Cerebellar nuclear complex (tissue), 1 donor: Measurements from ENCODE around the gene UBE3B.

Experiments used
- DNase-seq, 2 experiments: peaks; one replicate each; lab custom pipeline; 2025; lab: John Stamatoyannopoulos, UW

The UBE3B gene

DNA sequence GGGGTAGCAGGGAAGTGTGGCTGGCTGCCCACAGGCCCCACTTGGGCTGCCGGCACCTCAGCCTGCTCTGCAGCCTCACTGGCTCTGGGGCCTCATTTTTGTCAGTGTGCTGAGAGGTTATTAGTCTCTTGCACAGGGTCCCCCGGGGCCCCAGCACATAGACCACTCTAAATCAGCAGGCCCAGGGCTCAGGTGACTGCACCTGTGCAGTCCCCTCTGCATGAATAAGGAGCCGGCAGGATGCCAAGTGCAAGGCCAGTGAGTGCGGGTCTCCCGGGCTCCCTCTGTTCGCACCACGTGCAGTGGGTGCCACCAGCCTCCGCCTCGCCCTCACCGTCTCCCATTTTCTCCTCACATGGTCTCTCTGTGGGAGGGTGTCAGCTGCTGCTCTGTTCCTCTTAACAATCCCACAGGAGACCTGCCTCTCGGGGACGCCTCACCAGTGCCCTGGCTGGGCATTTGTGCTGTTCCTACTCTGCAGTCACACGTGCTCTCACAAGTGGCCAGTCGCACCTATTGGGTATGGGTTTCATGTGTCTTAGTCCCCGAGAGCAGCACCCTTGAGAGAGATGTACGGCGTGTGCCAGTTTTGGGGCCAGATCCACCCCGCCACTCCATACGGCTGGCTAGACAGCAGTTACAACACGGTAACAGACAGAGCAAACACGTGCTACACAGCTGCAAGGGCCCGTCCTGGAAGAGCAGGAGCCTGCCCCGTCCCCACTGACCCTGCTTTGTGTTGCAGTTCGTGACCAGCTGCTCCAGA is 55.5 kb downstream of the UBE3B start:
- DNase-seq, result no peak

DNA sequence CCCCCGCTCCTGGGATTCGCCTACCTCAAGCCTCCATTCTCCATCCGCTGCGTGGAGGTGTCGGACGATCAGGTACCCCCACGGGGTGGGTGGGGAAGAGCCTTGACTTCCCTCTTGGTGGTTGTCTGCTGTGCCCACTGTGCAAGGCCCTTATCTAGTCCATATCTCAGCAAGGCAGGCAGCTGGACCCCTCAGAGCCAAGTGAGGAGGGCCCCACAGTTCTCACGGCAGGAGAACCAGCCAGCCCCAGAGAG is 56.0 kb downstream of the UBE3B start:
- DNase-seq, result no peak

DNA sequence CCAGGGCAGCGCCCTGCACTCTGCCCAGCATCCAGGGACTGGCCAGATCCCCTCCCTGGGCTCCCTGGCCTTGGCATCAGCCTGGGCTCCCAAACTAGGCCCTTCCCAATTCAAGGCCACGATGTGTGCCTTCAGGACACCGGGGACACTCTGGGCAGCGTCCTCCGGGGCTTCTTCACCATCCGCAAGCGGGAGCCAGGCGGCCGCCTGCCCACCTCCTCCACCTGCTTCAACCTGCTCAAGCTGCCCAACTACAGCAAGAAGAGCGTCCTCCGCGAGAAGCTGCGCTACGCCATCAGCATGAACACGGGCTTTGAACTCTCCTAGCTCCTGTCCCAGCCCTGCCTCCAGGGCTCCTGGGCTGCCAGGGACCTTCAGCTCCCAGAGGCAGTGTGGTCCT is 57.0 kb downstream of the UBE3B start:
- no peak for DNase-seq

DNA sequence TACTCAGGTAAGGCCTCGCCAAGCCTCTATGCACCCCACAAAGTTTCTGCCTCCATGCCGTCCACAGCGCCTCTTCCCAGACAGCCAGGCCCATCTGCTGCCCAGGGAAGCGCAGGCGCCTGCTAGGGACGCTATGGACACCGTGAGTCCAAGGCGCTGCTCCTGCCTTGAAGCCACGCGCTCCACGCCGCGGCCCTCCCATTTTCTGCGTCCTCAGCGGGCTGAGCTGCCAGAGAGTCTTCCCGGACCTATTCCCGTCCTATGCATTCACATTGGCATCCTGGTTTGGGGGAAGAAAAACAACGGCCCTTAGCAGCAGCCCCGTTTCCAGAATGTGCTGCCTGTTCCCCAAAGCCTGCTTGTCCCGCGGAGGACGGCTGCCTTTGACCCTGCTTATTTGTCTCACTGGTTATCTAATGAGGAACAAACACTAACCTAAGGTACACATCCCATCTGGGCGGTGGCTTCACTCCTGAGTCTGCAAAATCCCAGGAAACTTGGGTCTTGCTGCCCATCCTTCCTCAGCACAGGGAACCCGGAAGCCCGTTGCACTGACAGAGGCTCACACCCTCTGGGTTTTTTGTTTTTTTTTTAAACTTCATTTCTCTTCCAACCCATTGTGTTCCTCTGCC is 57.9 kb downstream of the UBE3B start:
- no peak for DNase-seq

DNA sequence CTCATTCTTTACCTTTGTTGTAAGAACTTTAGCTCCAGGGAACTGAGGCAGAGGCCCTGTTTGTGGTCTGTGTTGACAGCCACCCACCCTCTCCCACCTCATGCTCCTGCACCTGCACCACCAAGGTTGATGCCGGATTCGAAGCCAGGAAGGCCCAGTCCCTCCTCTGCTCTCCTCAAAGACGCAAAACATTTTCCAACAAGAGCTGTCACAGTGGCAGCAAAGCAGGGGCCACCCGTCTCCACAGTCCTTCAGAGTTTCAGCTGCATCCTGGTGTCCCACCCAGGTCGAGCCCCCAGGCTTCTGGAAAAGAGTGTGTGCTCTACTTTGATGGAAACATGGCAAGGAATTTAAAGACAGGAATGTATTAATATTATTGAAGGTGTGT is 58.4 kb downstream of the UBE3B start:
- no peak for DNase-seq

DNA sequence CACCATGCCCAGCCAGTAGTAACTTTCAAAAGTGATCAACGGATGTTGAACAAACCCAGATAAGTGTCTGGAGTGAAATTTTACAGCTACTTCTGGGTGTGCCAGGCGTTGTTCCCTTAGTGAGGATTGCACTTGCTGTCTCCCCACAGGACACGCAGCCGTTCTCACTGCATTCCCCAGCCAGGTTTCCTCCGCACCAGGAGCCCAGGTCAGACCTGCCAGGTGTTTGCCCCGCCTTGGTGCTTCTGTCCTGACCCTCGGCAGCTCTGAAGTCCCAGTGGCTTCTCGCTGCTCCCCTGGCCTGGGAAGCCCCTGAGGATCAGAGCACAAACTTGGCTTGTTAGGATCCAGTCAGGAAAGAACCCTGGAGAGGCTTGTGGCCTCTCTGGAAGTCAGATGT is 59.7 kb downstream of the UBE3B start:
- DNase-seq, result no peak

DNA sequence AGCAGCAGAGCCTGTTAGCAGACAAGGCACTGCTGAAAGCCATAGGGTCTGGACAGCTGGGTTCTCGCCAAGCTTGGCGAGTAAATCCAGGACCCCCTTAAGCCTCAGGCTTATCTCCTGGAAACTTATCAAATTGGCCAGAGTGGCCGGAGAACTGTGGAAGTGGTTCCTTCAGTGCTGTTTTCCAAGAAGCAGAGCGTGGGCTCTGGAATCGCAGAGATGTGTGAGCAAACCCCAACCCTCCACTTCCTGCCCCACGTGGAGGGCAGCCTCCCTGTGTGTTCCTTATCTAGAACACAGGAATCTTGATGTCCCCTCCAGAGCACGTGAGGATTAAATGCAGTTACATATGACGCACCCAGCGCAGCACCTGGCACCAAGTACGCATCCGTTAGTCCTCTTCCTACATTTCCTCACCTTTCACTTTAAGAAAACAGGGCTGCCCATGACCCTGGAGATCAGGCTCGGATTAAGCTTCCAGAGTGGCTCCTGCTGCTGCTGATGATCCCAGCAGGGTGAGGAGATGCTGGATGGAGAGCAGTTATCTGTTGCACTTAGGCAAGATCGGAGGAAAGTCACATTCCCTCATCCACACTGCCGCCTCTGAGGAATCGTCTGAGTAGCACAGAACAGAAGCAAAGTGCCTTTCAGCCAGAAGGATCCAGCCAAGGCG is 60.9 kb downstream of the UBE3B start:
- no peak for DNase-seq

DNA sequence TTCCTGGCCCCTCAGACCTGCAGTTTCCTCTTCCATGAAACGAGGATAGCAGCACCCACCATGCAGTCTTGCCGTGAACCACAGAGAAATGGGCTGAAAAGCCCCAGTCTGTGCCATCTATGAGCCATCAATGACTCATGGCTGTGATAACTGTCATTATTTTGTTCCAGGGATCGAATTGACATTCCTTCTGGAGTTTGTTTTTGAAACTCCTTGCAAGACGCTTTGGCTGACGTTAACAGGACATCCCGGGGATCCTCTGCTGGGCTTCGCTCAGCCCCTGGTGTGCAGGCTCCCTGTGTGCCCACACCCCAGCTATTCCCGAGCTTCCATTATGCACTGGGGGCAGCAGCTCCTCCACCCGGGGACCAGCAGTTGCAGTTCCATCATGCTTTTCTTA is 62.1 kb downstream of the UBE3B start:
- DNase-seq, result no peak

DNA sequence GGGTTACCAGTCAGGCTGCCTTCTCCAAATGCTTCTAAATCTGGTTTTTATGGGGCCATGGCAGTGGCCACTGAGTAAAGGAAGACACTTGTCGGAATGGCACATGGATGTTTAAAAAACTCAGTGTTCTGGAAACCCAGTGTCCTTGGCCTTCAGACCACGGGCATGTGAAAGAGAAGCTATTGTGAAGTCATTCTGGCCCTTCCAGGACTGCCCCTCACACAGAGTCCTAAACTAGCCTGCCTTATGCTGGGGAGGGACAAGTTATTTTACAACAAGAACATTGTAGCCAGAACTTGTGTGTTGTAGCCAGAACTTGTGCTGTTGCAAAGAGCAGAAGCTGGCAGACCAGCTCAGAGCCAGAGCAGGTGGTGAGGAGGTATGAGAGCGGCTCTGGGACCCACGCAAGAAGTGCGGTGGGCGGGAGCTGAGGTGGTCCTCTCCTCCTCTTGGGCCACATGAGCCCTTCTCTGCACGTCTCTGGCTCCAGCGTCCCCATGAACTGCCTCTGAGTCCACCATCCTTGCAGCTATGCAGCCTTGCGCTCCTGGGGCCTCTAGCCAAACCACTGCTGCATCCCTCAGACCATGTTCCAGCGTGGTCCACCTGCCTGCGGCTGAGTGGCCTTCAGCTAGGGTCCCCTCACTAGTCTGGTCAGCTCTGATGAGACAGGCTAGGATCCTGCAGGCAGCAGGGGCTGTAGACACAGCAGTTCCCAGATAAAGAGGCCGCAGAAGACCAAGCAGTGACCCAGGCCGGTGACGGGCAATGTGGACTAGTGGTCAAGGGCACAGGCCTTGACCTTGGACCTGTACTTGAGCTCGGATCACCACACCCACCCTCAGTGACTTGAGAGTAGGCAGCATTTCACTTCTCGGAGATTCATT is 63.3 kb downstream of the UBE3B start:
- DNase-seq, result no peak

DNA sequence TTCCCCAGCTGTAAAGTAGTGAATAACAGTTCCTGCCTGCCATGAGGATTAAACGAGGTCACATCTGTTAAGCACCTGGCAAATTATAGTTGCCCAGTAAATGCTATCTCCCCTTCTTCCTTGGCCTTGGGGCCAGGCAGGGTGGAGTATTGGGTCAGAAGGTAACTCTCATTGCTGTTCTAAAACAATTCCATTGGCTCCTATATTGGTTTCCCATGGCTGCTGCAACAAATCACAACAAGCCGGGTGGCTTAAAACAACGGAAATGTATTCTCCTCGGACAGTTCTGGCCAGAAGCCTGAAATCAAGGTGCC is 63.9 kb downstream of the UBE3B start:
- no peak for DNase-seq

DNA sequence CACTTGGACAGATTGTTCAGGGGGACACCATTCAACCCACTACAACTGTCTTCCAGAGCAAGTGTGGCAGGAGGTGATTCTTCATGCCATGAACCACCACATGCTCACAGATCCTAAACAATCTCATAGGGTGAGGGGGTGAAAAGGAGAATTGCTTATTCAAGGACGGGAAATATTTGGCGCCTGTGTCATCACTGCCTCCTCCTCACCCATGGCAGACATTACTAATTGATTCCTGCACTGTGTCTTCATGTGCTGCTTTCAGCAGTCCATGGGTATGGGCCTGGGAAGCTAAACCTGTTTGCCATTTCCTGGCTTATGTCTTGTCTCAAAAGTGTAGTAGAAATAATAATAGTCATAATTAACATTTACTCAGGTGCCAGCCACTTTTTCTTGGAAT is 64.6 kb downstream of the UBE3B start:
- no peak for DNase-seq

DNA sequence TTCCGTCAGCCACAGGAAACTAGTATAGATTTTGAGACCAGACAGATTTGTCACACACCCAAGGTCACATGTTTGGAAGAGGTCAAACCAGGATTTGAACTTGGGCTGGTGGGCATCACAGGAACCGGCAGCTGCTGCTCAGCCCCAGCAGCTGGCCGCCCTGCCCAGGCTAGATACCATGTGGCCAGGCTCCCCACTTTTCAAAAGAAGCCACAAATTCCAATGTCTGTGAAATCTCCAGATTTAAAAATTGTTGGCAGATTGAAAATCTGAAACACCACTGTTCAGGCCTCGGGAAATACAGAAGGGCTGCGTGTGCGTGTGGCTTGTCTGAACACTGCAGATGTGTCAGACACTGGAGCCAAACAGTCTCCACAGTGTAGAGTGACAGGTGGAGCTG is 65.4 kb downstream of the UBE3B start:
- DNase-seq, result no peak

DNA sequence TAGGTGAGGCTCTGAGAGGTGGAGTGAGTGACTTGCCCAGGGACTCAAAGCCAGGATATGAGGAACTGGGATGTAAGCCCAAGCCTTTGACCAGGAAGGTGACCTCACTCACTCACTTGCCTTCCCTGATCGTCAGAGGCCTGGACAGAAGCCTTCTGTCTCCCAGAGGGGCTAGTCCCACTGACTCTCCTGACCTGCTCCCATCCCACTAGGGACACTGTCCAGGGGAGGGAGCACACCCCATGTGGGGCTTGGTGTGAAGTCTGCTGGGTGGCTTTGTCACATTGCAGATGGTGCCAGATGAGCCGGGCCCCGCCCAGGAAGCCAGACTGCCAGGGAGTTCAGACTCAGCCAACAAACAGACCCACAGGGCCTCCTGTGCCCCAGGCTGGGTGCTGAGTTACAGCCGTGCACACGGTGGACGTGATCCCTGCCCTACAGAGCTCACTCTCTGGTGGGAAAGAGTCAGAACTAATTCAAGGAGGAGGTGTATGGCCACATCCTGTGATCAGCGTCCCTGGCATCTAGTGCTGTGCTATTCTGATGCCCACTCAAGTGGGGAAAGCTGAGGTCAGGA is 67.6 kb downstream of the UBE3B start:
- no peak for DNase-seq

DNA sequence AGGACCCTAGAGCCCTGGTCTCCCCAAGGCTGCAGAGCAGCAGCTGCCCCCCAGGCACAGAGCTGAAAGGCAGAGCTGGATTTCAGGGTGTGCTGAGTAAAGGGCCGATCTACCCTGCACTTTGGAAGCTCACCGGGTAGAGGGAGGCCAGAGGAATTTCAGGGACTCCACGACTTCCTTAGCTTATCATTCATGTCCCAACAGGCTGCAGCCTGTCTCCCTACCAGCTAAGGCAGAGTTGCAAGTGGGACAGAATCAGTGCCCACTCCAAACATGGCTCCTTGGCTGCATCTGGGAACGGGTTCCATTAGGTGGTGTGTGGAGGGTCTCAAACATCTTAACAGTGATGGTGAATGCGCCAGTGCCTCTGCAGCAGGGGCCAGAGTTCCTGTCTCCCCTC is 68.4 kb downstream of the UBE3B start:
- no peak for DNase-seq

DNA sequence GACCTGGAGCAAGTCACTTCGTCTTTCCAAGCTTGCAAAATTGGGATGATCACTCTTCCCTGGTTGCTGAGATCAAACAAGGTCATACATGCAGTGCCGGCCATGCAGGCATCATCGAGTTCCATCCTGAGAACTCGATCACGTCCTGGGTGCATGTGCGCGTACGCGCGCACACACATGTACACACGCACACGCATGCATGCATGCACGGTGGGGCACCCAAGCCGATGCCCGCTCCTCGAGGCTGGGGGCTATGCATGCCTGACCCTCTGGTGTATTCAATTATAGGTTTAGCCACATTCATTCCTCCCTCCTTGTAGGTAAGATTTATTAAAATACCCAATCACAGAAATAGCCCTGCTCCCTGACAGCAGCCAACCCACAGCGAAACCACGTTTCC is 69.9 kb downstream of the UBE3B start:
- no peak for DNase-seq

DNA sequence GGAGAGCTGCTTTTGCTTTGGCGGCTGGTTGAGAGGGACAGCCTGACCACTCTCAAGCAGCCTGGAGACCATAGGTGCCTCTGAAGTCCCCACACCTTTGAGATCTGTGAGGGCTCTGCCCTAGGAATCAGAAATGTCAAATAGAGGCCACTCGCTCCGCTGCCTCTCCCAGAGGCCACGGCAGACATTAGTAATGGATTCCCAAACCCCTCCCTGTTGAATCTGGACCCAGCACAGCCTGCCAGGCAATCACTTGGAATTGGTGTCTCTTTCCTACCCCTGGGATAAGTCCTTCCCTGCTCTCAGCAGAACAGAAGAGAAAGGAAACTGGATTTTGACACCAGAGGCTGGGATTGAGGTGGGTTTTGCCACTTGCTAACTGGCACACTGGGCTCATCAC is 70.8 kb downstream of the UBE3B start:
- DNase-seq, result no peak

DNA sequence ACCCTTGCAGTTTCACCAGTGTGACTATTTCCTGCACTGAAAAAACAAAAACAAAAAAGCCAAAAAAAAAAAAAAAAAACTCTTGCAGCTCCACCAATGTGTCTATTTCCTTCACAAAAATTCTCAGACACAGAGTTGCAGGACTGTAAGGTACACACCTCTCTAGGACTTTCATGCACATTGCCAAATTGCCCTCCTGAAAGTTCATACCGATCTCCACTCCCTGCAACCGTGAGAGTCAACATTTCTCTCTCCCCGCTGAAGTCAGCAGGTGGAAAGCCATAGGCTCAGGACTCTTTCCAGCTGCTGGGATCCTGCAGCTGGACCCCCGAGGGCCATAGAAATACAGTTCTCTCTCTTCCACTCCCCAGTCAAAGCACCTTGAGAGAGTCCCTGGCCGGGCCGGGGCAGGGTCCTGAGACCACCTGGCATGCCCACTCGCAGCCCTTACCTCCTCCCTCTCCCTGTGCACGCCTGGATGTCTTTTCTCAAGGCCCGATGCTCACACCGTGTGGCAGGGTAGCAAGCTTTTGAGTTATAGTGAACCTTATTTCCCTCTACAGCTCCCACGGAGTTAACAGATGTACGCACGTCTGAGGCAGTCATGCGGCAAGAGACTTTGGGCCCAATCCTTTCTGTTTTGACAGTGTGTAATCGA is 72.3 kb downstream of the UBE3B start:
- DNase-seq, result no peak

DNA sequence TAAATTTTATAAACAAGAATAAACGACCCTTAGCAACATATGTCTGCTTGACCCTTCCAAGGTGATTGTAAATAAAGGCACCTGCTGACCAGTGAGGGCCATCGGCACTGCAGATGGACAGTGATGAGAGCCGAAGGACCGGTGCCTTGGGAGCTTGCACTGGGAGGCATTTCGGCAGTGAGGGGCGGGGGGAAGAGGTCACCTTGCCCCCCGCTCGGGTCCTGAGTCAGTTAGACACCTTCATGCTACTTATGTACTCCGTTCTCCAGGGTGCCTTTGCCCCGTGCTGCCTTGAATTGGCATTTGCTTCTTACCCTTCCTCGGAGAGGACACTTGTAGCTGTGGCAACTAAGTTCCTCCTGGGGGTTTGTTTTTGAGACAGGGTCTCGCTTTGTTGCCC is 72.8 kb downstream of the UBE3B start:
- no peak for DNase-seq

DNA sequence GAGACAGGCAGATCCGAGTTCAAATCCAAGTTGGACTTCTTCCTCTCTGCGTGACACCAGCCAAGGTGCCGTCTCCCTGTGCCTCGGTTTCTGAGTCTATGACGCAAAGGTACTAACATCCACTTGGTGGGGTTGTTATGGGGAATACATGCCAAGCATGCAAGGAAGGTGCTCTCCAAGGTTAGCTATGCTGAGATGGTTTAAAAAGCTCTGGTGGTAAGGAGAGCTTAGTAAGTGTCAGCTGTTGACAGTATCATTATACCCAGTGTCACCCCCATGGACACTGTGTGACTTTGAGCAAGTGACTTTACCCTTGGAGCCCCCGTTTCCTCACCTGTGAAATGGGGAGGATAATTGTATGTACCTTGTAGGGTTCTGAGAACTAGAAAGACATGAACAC is 73.7 kb downstream of the UBE3B start:
- no peak for DNase-seq

DNA sequence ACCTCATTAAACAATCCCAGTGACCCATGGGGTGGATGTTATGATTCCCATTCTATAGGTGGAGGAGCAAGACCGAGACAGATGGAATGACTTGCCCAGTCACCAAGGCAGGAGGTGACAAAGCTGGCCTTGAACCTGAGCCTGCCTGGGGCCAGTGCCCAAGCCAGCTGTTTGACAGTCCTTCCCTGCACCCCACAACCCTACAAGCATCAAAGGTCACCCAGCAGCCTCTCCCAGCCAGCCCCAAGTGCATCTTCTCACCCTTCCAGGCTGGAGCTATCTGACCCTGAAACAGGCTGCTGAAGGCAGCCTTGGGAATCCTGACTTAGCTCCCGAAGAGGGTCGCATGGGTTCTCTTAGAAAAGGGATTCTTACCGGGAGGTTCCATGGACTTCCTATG is 75.5 kb downstream of the UBE3B start:
- DNase-seq, result no peak

DNA sequence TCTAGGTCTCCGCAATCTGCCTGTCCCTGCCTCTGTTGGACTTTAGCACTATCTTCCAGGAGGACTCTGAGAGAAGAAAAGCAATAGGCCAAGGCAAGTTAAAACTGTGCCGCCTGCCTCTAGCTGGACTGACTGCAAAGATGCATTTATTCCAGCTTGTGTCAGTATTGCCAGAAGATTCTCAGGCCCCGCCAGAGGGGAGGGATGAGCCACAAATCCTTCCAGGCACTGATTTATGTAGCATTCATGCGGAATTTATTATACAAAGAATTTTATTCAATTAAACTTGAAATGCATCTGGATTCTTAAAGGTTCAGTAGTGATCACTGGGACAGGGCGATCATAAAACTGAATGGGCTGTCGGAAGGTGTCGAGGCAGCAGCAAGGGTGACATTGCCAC is 76.0 kb downstream of the UBE3B start:
- no peak for DNase-seq

DNA sequence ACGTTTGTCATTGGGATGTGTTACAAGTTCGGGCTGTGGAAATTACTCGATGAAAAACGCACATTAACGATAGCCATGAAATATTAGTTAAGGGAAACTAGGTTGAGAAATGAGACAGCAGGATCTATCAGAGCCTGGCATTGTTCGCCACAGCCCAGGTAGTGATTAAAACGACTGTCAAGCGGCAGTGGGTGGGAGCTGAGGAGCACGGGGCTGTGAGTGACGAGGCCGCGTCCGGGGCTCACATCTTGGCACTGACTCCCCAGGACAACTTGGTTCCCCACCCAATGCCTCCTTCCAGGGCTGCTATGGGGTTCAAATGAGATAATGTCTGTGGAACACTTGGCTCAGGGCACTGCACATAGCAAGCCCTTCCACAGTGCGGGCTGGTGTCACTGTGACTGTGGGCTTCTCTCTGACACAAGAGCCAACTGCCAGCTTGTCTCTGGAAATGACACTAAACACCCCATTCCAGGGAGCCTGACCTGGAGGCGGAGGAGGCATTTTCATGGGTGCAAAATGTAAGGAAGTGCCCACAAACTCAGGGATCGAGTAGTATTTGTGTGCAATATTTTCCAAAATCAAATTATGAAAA is 76.6 kb downstream of the UBE3B start:
- no peak for DNase-seq
